Measurements from ENCODE around the gene LOXL3.

- TF ChIP-seq, protein P1, sequence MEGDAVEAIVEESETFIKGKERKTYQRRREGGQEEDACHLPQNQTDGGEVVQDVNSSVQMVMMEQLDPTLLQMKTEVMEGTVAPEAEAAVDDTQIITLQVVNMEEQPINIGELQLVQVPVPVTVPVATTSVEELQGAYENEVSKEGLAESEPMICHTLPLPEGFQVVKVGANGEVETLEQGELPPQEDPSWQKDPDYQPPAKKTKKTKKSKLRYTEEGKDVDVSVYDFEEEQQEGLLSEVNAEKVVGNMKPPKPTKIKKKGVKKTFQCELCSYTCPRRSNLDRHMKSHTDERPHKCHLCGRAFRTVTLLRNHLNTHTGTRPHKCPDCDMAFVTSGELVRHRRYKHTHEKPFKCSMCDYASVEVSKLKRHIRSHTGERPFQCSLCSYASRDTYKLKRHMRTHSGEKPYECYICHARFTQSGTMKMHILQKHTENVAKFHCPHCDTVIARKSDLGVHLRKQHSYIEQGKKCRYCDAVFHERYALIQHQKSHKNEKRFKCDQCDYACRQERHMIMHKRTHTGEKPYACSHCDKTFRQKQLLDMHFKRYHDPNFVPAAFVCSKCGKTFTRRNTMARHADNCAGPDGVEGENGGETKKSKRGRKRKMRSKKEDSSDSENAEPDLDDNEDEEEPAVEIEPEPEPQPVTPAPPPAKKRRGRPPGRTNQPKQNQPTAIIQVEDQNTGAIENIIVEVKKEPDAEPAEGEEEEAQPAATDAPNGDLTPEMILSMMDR (IDR thresholded peaks at IDR 0.05 in 2 of 3, conservative IDR thresholded peaks at IDR 0.05 in 1 of 3; ENCODE audit: borderline replicate concordance in 1 of 3, insufficient read depth in 1 of 3, low read depth in 2 of 3, low read length in 2 of 3), result no peak
- TF ChIP-seq EZH2 (IDR thresholded peaks at IDR 0.05) (no peak), POLR2A (IDR thresholded peaks at IDR 0.05; ENCODE audit: borderline replicate concordance, extremely low read depth, insufficient read depth, insufficient read length) (no peak), ELF1 (IDR thresholded peaks at IDR 0.05; ENCODE audit: borderline replicate concordance, low read depth) (no peak)
These were observed 37.1 kb downstream of the LOXL3 start for GRCh38 chr2:74516650-74517049.
